HG03558 (cell line): ENCODE data around the gene RMND5B.
"Not testable (repeated sequence)": the region's sequence is repeated elsewhere in the genome, so short reads cannot be mapped to it uniquely, and the experiment has no call there.

ENCODE experiments used
- ATAC-seq: cut with Tn5 transposase; IDR thresholded peaks from one replicate; pipeline ENCODE4 v1.9.1; 2021; ENCODE audit warnings: moderate number of reproducible peaks; ENCODE audit not compliant: unreplicated experiment; ENCODE audit errors: extremely low read depth

RMND5B gene

DNA sequence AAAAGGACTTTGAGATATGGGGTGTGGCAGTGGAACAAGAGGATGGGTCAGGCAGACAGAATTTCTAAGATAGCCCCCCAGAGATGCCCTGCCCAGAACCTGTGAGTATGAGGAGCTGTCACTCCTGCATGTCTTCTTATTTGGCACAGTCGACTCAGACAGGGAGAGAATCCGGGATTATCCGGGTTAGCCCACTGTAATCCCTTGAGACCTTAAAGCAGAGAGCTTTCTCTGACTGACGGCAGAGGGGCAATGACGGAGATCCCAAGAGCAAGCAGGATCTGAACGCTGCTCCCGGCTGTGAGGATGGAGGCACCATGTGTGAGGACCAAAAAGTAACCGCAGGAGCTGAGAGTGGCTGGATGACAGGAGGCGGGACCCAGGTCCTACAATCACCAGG is 31.7 kb downstream of the RMND5B start:
- ATAC-seq, result no peak

DNA sequence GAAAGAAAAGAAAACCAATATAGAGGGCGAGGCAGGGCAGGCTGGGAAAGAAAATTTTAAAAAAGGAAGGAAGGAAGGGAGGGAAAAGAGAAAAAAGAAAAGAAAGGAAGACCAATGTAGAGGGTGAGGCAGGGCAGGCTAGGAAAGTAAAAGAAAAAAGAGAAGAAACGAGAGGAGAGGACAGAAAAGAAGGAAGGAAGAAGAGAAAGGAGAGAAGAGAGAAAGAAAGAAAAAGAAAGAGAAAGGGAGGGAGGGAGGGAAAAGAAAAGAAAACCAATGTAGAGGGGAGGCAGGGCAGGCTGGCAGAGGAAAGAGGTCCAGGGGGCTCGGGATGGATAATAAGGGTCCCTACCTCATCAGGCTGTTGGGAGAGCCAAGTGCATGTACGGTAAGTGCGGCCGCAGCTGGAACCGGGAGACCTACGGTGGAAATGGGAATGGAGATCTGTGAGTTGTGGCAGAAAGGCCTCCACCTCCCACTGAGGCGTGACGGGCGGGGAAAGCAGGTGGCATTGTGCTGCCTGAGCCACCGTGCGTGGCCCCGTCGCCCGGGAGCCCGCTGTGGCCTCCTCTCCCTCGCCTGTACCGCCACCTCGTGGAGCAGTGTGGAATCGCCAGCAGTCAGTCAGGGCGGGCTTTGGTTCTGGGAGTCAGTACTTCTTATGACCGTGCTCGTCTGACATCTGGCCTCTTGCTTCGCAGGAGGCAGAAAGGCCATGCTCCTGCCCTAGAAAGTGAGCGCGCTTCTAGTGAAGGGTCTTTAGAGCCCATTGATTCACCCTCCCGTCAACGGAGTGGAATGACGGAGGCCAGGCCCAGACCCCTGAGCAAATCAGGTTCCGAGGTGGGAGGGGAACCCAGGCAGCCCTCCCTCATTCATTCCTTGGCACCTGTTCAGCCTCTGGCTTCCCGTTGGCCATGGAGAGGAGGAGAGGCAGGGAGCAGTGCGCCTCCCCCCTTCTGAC is 33.2 kb downstream of the RMND5B start:
- no peak for ATAC-seq

DNA sequence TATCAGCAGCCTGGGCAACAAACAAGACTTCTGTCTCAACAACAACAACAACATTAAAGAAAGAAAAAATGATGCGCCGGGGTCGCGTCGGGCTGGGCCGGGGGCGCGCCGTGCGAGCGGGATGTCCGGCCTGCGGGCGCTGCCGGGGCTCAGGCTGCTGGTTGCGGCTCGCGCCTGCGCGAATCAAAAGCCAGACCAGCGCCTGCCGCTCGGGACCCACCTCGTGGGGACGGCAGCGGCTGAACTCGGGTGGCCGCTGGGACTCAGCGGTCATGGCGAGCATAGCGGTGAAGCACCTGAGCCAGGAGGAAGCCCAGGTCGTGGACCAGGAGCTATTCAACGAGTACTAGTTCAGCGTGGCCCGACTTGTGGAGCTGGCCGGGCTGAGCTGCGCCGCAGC is 34.8 kb downstream of the RMND5B start:
- ATAC-seq, result no peak

DNA sequence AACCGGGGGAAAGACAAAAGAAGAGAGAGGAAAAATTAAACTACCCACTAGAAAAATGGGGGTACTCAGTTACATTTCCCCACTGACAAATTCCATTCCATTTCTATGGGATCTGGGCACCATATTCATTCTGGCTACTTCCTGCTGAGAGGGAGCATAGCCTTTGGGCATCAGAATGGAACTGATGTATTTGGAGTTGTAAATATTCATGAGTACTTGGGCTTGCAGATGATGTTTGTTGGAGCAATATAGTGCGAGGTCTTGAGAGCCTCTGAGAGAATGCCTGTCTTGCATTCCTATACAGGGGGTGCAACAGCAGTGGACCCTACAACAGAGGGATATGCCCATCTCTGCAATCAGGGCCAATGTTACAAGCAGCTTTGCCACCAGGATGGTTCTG is 39.6 kb downstream of the RMND5B start:
- no peak for ATAC-seq

DNA sequence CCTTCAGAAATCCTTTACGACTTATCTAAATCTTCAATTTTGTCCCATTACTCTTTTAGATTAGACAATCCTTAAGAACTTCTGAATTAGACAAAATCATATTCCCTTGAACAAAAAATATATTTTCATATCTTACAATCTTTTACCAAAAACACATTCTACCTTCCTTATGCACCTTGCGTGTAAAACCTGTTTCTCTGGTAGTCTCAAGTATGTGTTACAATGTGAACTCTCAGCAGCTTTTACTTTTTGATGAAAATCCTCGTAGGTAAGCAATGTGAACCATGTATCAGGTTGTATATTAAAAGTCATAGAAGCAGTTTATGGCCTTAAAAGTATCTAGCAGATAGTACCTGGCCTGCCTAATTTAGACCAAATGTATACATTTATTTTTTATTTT is 43.6 kb downstream of the RMND5B start:
- no peak for ATAC-seq

DNA sequence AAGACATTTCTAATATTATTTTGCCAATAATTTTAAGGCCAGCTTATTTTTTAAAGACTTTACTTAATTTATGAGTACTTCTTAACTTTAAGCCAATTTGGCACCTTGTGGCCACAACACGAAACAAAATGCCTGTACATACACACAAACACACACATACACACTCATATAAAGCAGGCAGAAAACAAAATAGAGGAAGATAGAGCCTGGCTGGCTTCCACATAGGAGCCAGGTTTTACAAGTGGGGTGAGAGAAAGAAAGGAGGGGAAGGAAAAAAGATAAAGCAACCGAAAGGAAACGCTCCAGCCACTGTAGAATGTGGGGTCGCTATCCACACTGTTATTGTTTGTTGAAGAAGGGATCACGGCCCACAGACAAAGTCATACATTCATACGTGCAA is 46.0 kb downstream of the RMND5B start:
- no peak for ATAC-seq

DNA sequence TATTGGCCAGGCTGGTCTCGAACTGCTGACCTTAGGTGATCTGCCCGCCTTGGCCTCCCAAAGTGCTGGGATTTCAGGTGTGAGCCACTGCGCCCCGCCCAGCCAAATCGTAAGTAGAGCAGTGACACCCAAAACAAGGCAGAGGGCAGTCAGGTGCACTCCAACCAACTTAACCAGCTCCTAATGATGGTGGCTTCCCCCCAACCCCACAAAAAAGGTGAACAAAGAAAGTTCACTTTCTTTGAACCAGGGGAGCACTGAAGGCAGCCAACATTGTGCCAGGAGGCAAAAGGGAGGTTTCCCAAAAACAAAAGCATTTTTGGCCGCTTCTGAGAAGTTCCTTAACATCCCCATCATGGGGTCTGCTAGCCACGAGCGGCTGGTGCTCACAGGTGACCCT is 46.8 kb downstream of the RMND5B start:
- no peak for ATAC-seq

DNA sequence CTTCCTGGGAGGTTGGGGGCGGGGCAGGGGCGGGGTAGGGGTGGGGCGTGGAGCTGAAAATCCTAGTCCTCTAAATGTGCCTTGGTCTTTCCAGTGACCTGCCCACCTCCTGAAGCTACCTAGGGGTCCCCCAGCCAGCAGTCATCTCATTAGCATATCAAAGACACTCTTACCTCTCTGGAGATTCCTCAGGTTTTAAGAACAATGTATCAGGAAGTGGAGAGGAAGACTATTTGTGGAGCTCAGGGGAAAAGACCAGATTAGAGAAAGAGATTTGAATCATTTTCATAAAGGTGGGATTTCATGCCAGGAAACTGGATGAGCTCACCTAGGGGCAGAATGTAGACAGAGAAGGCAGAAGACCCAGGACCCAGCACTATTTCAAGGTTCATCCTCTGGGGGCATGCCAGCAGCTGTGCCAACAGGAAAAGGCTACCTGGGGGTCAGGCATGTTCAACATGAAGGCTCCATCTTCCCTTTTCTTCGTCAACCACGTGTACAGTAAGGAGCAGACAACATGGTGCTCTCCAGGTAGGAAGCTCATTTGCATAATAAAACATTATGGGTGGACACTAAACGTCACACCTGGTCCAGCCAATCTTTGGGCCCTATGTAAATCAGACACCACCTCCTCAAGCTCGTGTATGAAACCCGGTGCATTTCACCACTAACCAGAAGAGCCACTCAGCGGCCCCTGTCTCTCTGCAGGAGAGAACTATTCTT is 49.5 kb downstream of the RMND5B start:
- ATAC-seq, result no peak

DNA sequence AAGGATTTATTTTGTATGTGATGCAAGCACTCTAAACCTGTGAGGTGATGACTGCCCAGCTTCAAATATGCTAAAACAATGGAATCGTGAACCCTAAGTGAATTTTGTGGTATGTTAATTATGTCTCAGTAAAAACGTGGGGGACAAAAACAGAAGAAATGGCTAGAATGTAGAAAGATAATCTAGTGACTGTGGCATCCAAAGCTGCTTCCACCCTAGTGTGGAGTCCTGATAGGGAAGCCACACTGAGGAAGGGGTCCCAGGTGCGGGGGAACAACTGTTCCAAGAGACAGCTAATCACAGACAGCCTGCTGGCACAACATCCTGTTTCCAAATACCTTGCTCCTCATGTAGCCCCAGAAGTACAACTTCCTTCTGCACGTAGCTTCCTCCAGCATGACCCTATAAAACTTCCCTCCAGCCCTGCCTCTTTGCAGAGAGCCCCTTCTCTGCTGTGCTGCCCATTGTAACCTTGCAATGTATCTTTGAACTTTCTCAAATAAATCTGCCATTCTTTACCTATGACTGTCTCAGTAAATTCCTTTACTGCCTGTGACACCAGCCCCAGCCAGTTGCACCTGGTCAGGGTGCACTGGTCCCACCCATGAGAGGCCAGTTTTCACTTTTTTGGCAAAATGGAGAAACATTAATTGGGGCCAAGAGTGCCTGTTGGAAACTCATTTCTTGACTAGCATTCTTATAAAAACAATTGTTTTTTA is 51.5 kb downstream of the RMND5B start:
- ATAC-seq, result no peak

DNA sequence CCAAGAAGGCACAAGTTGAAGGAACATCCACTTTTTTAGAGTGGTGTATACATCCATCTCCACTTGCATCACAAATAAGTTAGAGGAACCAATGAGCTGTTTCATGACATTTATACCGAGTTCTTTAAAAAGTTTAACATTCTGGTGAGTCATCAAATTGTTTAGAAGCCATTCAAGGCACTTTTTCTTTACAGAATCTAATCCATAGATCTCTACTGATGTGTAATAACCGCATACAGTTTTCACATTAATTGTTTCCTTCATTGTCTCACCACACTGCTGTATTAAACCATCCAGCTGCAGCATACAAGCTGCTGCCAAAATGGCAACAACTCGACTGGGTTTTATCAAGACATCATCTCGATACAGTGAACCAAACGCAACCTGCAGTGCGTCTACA is 55.6 kb downstream of the RMND5B start:
- ATAC-seq, result no peak

DNA sequence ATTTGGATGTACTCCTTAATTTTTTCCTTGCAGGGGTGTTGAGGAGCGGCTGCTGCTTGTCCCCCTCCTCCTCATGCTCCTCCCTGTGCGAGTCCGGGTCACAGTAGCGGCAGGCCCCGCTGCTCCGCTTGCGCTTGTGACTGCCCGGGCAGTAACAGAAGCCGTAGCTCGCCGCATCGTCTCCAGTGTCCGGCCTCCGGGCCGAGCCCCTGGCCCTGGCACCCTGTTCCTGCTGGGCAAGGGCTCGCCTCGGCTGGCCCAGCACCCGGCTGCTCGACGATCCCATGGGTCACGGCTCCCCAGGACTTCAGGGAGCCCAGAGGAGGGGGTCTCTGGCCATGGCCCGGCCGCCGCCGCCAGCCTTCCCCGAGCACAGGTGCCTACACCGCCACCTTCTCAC is 56.2 kb downstream of the RMND5B start, which contains the start of gene GMCL2:
Gene GMCL2 (minus strand): TSS at position 358 of the 400 bp plus-strand sequence. CDS start 72 bp downstream, at position 286.
- ATAC-seq, result no peak

DNA sequence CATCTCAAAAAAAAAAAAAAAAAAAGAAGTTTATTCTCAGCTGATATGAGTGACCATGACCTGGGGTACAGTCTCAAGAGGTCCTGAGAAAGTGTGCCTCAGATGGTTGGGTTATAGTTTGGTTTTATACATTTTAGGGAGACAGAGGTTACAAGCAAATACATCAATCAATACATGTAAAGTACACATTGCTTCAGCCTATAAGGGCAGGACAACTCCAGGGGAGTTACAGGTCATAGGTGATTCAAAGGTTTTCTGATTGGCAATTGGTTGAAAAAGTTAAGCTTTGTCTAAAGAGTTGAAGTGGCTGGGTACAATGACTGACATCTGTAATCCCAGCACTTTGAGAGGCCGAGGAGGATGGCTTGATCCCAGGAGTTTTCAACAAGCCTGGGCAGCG is 58.6 kb downstream of the RMND5B start:
- ATAC-seq, result no peak

DNA sequence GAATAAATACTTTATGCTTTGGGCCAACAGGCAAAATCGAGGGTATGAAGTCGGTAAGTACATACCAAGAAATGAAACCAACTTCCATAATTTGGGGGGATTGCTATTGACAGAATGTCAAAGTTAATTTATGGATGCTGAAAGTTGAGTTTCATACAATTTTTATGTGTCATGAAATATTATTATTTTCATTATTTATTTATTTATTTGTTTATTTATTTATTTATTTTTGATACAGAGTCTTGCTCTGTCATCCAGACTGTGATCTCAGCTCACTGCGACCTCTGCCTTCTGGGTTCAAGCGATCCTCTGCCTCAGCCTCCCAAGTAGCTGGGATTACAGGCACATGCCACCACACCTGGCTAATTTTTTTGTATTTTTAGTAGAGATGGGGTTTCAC is 60.8 kb downstream of the RMND5B start:
- no peak for ATAC-seq

DNA sequence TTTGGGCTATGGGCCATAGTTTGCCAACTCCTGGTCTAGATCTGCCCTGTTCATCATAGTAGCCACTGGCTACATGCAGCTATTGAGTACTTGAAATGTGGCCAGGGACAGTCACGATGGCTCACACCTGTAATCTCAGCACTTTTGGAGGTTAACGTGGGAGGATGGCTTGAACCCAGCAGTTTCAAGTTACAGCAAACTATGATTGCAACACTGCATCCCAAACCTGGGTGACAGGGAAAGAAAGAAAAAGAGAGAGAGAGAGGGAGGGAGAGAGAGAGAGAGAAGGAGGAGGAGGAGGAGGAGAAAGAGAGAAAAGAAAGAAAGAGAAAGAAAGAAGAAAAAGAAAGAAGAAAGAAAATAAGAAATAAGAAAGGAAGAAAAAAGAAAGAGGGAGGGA is 61.4 kb downstream of the RMND5B start:
- no peak for ATAC-seq

DNA sequence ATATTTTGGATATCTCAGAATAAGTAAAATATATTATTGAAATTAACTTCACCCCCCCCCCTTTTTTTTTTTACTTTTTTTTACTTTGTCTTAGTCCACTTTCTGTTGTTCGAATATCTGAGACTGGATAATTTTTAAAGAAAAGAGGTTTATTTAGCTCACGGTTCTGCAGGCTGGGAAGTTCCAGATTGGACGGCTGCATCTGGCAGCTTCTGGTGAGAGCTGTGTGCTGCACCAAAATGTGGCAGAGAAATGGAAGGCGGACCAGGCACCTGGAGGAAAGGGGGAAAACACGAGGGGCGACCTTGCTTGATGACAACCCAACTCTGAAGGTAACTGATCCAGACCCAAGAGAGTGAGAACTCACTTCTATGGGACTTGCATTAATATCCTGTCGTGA is 62.0 kb downstream of the RMND5B start:
- ATAC-seq, result no peak

DNA sequence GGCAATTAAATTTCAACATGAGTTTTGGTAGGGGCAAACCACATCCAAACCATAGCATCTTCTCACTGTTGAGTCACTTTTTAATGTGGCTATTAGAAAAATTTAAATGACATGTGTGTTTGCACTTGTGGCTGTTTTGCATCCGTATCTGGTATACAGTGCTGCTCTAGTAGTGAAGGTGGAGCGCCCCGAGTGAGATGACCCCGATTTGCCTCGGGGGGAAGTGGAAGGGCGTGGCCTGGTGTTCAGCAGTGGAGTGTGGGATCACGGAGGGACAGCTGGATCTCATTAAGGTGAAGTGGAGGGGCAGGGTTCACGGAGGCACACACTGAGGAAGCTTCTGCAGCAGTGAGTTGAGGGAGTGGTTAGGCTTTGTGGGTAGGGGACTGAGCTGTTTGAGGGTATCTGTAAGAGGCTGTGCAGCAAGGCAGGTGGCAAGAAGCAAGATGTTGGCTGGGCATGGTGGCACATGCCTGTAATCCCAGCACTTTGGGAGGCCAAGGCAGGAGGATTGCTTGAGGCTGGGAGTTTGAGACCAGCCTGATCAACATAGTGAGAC is 62.5 kb downstream of the RMND5B start:
- ATAC-seq, result no peak

DNA sequence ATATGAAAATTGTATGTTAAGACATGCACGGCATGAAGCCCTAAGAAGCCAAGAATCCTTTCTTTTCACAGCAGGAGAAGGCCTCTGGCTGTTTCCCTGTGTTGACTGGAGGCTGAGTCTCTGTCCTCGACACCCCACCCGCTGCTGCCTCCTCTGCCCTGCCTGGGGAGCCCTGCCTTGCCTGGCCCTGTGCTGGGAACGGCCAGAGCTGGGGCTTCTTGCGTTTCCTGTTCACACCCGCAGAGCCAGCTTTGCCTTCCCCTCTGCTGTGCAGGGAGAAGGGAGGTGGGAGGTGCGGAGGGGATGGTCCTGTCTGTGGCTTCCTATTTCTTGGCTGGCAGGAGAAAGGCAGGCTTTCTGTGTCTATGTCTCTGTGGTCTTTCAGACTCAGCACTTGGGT is 63.2 kb downstream of the RMND5B start:
- ATAC-seq, result no peak

DNA sequence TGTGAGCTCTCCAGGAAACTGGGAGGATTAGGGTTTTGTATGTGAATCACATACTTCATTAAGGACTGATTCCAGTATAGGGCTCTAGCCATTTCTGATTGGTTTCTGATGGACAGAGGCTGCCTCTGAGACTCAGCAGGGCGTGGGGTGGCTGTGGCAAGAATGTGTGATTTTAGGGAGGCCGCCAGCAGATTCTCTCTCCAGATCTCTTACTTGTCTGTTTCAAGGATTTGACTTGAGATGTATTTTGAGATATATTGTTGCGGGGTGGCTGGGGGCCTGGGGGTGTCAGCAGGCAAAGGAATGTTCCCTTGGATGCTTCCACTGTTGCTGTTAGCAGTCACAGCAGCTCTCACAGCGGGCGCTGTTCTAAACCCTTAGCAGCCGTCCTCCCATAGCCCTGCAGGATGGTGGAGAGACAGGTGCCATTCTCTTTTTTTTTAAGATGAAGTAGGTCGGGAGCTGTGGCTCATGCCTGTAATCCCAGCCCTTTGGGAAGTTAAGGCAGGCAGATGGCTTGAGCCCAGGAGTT is 65.5 kb downstream of the RMND5B start:
- no peak for ATAC-seq

DNA sequence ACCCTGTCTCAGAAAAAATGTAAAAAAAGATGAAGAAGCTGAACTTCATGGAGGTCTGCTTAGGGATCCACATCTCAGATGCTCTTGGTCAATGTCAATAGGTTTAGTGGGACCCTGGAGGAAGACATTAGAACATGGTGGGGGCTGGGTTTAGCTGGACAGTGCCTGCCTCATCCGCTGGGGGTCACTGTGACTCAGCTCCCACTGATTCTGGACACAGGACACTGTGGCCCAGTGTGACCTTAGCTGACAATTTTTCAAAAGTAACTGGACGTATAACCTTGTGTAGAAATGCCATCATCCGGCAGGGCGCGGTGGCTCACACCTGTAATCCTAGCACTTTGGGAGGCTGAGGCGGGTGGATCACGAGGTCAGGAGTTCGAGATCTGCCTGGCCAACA is 66.2 kb downstream of the RMND5B start:
- ATAC-seq, result no peak

DNA sequence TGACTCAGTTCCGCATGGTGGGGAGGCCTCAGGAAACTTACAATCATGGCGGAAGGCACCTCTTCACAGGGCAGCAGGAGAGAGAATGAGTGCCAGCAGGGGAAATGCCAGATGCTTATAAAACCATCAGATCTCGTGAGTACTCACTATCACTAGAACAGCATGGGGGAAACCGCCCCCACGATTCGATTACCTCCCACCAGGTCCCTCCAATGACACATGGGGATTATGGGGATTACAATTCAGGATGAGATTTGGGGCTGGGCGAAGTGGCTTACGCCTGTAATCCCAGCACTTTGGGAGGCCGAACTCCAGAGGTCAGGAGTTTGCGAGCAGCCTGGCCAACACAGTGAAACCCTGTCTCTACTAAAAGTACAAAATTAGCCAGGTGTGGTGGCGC is 67.3 kb downstream of the RMND5B start:
- not testable (repeated sequence) for ATAC-seq
